ENCODE results near the gene ESYT1. TPM values are rescaled to one million over a fixed set of nuclear protein-coding genes. Genes with fewer than 3 reads are reported as not detected.

Gene ESYT1
- polyA plus RNA-seq, 1 donor (not counting 4 experiments of a cell fraction or from before 2014, with no cell fraction given) = 141 TPM

DNA sequence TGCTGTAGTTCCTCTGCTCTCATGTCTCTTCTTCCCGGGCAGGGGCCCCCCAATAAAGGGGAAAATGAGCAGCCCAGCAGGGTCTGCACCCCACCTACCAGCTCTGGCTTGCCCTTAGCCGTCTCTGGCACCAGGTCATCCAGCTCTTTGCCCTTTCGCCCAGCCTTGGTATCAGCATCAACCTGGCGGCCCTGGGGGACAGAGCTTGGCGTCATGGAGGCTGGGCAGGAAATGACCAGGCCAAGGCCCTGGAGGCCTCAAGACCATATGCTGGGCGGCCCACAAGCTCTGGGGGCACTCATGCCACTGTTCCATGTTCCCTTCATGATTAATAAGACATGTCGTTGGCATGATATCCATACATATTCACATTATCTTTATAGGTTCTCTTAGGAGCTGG lies 44.8 kb downstream of the ESYT1 start:
- H3K4me2 ChIP-seq (ENCODE audit: control insufficient read depth, extremely low read depth, insufficient read depth, low read depth, low read length) = no peak overlapping the region
- no peak for TF ChIP-seq EZH2 (IDR thresholded peaks at IDR 0.05; ENCODE audit: low read length)
- TF ChIP-seq, protein P1, sequence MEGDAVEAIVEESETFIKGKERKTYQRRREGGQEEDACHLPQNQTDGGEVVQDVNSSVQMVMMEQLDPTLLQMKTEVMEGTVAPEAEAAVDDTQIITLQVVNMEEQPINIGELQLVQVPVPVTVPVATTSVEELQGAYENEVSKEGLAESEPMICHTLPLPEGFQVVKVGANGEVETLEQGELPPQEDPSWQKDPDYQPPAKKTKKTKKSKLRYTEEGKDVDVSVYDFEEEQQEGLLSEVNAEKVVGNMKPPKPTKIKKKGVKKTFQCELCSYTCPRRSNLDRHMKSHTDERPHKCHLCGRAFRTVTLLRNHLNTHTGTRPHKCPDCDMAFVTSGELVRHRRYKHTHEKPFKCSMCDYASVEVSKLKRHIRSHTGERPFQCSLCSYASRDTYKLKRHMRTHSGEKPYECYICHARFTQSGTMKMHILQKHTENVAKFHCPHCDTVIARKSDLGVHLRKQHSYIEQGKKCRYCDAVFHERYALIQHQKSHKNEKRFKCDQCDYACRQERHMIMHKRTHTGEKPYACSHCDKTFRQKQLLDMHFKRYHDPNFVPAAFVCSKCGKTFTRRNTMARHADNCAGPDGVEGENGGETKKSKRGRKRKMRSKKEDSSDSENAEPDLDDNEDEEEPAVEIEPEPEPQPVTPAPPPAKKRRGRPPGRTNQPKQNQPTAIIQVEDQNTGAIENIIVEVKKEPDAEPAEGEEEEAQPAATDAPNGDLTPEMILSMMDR (optimal IDR thresholded peaks at IDR 0.05 in 1 of 3, IDR thresholded peaks at IDR 0.05 in 1 of 3, conservative IDR thresholded peaks at IDR 0.05 in 1 of 3; ENCODE audit: extremely low read depth in 1 of 3, insufficient read depth in 2 of 3, low read length in 3 of 3) = no peak
- H3K27ac ChIP-seq (ENCODE audit: control insufficient read depth, insufficient read depth, low read length) = no peak overlapping the region
- DNase-seq (ENCODE audit: low read depth, low spot score) (no peak), FAIRE-seq (no peak)
- no peaks in the 10 kb centered on the region for H3K9me3 ChIP-seq (ENCODE audit: control insufficient read depth, low read depth, low read length)
- H2AFZ ChIP-seq (ENCODE audit: control insufficient read depth, low read length) = no peak overlapping the region
- H3K79me2 ChIP-seq (ENCODE audit: control insufficient read depth, insufficient read depth, low read length) = no peaks in the 10 kb centered on the region
- no peaks in the 10 kb centered on the region for H3K9me1 ChIP-seq (ENCODE audit: control insufficient read depth, extremely low read depth, insufficient read depth, low read length)
- H4K20me1 ChIP-seq (ENCODE audit: control insufficient read depth, extremely low read depth, insufficient read depth, low read length) = no peaks in the 10 kb centered on the region
- H3K4me3 ChIP-seq (ENCODE audit: control insufficient read depth in 2 of 3, extremely low read depth in 1 of 3, insufficient read depth in 2 of 3, low read depth in 1 of 3, low read length in 3 of 3) = no peak overlapping the region
- dilution Hi-C loops (cut with MboI; ENCODE audit: extremely low pct_ligation_motif_present, low sequenced_read_pairs) = loop anchor here (10.0 kb wide), 1 partner anchor 48 kb away; the partner anchor contains the start of gene ESYT1
- no peaks in the 10 kb centered on the region for H3K4me1 ChIP-seq (ENCODE audit: control insufficient read depth, extremely low read depth, insufficient read depth, low read length)
- H3K27me3 ChIP-seq (ENCODE audit: control insufficient read depth, extremely low read depth, insufficient read depth, low read length) = no peaks in the 10 kb centered on the region
- H3K9ac ChIP-seq (ENCODE audit: control insufficient read depth, extremely low read depth, insufficient read depth, low read length) = no peak overlapping the region
- peaks cover 38 to 39% of the 10 kb centered on the region in 2 experiments for H3K36me3 ChIP-seq (ENCODE audit: control insufficient read depth in 2 of 2, extremely low read depth in 1 of 2, insufficient read depth in 2 of 2, low read length in 2 of 2)

DNA sequence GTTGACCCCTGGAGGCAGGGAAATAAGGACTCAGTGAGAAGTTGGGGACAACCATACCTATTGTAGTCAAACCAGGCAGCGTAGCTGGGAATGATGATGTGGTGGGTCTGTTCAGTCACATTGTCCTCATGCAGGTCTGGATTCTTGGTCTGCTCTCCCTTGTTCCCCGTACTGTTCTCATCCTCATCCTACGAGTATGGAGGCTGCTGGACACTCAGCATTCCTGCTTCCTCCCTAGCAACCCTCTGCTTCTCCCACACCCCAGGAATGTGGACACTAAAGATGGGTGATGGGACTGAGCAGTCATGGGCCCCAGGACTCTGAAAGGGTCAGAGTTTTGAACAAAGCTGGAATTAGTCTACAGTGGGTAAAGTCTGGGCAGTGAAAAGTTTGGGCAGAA lies 50.3 kb downstream of the ESYT1 start:
- H3K36me3 ChIP-seq (ENCODE audit: control insufficient read depth in 2 of 2, extremely low read depth in 1 of 2, insufficient read depth in 2 of 2, low read length in 2 of 2) = peaks cover 41% of the 10 kb centered on the region in 2 experiments
- no peak overlapping the region for H3K9ac ChIP-seq (ENCODE audit: control insufficient read depth, extremely low read depth, insufficient read depth, low read length)
- no peaks in the 10 kb centered on the region for H3K27me3 ChIP-seq (ENCODE audit: control insufficient read depth, extremely low read depth, insufficient read depth, low read length)
- no peaks in the 10 kb centered on the region for H3K9me3 ChIP-seq (ENCODE audit: control insufficient read depth, low read depth, low read length)
- no peak for DNase-seq (ENCODE audit: low read depth, low spot score)
- H3K4me1 ChIP-seq (ENCODE audit: control insufficient read depth, extremely low read depth, insufficient read depth, low read length) = no peaks in the 10 kb centered on the region
- dilution Hi-C loops (cut with MboI; ENCODE audit: extremely low pct_ligation_motif_present, low sequenced_read_pairs) = loop anchor here (10.0 kb wide), 1 partner anchor 54 kb away; the partner anchor contains the start of gene ESYT1
- no peaks in the 10 kb centered on the region for H3K79me2 ChIP-seq (ENCODE audit: control insufficient read depth, insufficient read depth, low read length)
- no peak overlapping the region for H2AFZ ChIP-seq (ENCODE audit: control insufficient read depth, low read length)
- no peaks in the 10 kb centered on the region for H4K20me1 ChIP-seq (ENCODE audit: control insufficient read depth, extremely low read depth, insufficient read depth, low read length)
- no peak for TF ChIP-seq EZH2 (IDR thresholded peaks at IDR 0.05; ENCODE audit: low read length)
- TF ChIP-seq, protein P1 (optimal IDR thresholded peaks at IDR 0.05 in 1 of 3, IDR thresholded peaks at IDR 0.05 in 1 of 3, conservative IDR thresholded peaks at IDR 0.05 in 1 of 3; ENCODE audit: extremely low read depth in 1 of 3, insufficient read depth in 2 of 3, low read length in 3 of 3) = no peak
- no peak overlapping the region for H3K4me3 ChIP-seq (ENCODE audit: control insufficient read depth in 2 of 3, extremely low read depth in 1 of 3, insufficient read depth in 2 of 3, low read depth in 1 of 3, low read length in 3 of 3)
- FAIRE-seq = no peak
- no peaks in the 10 kb centered on the region for H3K9me1 ChIP-seq (ENCODE audit: control insufficient read depth, extremely low read depth, insufficient read depth, low read length)
- no peak overlapping the region for H3K27ac ChIP-seq (ENCODE audit: control insufficient read depth, insufficient read depth, low read length)
- H3K4me2 ChIP-seq (ENCODE audit: control insufficient read depth, extremely low read depth, insufficient read depth, low read depth, low read length) = no peak overlapping the region
